ENCODE data around the gene ECM2. TPM values are rescaled to one million over a fixed set of nuclear protein-coding genes. Genes with fewer than 3 reads are reported as not detected.

Gene ECM2
- total RNA-seq, 2 experiments from 2014 or later: not detected

DNA sequence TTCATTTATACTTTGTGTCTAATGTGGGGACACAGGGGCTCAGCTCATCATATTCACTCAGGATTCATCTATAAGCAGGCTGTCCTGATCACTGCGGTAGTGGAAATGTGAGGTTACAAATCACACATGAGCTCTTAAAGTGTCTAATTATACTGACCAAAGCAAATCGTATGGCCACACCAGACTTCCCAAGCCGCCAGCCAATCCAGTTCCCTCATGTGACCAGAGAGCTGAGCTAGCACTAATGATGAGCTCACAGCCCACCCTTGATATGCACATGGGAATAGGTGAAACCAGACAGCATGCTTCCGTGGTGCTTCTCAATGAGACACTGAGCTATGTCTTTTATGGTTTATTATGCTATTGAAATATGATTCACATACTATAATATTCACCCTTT is 17.6 kb downstream of the ECM2 start:
- H3K4me1 Mint-ChIP-seq: no peaks in the 10 kb centered on the region
- H3K9me3 Mint-ChIP-seq: peaks cover 2% of the 10 kb centered on the region
- no peaks in the 10 kb centered on the region for H3K27me3 Mint-ChIP-seq
- POLR2A ChIA-PET: no interaction called here
- H3K4me3 Mint-ChIP-seq: no peak overlapping the region
- no peak overlapping the region for H3K27ac Mint-ChIP-seq
- no peak for ATAC-seq (ENCODE audit: low read depth)
- no peak for DNase-seq
- H3K36me3 Mint-ChIP-seq: peaks cover 2% of the 10 kb centered on the region

DNA sequence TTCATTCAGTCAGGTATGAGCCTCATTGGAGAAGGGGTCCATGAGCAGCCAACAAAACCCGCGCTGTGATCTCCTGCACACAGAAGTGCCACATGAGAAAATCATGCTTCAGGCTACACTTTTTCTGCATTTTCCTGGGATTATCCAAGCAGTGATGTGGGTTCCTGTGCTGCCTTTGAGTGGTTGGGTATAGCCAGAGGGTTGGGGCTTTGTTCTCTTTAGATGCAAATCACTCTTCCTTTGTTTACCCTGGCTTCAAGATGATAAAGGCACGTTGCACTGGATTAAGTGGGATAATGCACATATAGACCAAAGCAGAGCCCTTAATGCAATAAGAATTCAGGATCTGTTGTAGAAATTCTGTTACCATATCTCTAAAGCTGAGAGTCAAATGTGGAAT is 18.7 kb downstream of the ECM2 start:
- Mint-ChIP-seq H3K4me1 (no peaks in the 10 kb centered on the region), H3K27me3 (no peaks in the 10 kb centered on the region), H3K9me3 (peaks cover 2% of the 10 kb centered on the region), H3K36me3 (peaks cover 2% of the 10 kb centered on the region), H3K4me3 (no peak overlapping the region), H3K27ac (no peak overlapping the region)
- POLR2A ChIA-PET: no interaction called here
- DNase-seq (no peak), ATAC-seq (ENCODE audit: low read depth) (no peak)

DNA sequence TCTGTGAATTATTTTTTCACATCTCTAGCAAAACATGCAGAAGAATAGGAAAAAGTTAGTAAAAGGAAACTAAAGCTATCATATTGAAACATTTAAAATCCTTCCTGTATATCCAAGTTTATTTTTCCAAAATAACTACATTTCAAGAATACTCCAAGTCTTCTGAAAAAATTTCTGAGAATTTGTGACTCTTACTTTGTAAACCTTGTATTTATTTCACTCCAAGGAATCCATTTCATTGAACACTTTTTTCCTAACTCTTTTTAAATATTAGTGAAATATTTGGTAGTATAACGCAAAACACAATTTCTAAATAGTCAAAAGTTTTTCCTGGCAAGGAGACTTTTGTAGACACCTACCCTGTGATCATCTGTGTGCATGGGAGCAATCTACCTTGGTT is 19.3 kb downstream of the ECM2 start:
- ATAC-seq (ENCODE audit: low read depth) (no peak), DNase-seq (no peak)
- POLR2A ChIA-PET: no interaction called here
- no peak overlapping the region for H3K27ac Mint-ChIP-seq
- no peak overlapping the region for H3K4me3 Mint-ChIP-seq
- no peaks in the 10 kb centered on the region for H3K4me1 Mint-ChIP-seq
- peaks cover 2% of the 10 kb centered on the region for H3K9me3 Mint-ChIP-seq
- no peaks in the 10 kb centered on the region for H3K27me3 Mint-ChIP-seq
- H3K36me3 Mint-ChIP-seq: peaks cover 2% of the 10 kb centered on the region

DNA sequence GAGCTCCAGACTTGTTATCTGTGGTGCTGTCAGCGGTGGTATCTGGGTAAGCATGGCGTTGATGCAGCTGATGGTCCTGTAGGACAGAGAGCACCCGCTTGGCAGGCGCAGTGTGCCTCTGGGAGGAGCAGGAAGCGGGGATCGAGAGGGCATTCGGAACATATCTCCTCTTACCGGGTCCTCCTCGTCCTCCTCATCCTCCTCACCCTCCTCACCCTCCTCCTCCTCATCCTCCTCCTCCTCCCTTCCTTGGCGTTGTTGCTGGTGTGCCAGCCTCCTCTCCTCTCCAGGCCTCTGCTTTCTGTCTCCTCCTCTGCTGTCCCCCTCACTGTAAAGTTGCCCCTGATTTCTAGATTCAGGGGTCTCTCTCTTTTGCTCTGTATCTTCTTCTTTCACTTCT is 21.2 kb downstream of the ECM2 start:
- POLR2A ChIA-PET: no interaction called here
- Mint-ChIP-seq H3K27ac (no peak overlapping the region), H3K27me3 (no peaks in the 10 kb centered on the region), H3K9me3 (no peaks in the 10 kb centered on the region), H3K36me3 (no peaks in the 10 kb centered on the region), H3K4me3 (no peak overlapping the region), H3K4me1 (peaks cover 4% of the 10 kb centered on the region)
- ATAC-seq (ENCODE audit: low read depth): no peak
- no peak for DNase-seq

DNA sequence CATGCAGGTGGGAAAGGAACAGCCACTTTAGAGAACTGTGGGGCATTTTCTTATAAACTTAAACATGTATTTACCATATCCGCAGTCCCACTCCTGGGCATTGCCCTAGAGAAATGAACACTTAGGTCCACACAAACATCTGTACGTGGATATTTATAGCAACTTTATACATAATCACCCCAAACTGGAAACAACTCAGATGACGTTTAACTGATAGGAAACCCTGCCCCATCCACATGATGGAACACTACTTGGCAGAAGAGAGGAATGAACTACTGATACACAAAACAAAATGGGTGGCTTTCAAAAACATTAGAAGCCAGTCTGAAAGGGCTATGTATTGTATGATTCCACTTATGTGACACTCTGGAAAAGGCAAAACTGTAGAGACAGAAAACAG is 22.4 kb downstream of the ECM2 start:
- no peaks in the 10 kb centered on the region for H3K27me3 Mint-ChIP-seq
- no peak overlapping the region for H3K27ac Mint-ChIP-seq
- H3K4me3 Mint-ChIP-seq: no peak overlapping the region
- no peaks in the 10 kb centered on the region for H3K36me3 Mint-ChIP-seq
- POLR2A ChIA-PET: no interaction called here
- ATAC-seq (ENCODE audit: low read depth) (no peak), DNase-seq (no peak)
- peaks cover 4% of the 10 kb centered on the region for H3K4me1 Mint-ChIP-seq
- no peaks in the 10 kb centered on the region for H3K9me3 Mint-ChIP-seq

DNA sequence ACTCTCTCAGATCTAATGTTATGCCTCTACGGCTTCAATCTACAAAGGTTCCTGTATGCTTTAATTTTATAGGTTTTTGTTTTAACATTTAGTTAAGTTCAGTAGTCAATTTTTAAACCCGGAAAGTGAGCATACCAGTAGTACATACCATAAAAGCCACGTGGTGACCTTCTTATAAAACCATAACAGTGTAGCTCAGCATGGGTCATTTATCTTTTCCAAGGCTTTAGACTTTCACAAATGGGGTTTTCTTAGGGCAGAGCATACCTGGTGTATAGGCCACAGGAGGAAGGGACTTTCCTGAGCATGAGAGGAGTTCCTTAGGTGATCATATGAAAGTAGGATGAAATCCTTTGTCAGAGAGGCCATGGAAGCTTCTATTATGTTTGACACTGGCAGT is 23.2 kb downstream of the ECM2 start:
- Mint-ChIP-seq H3K27ac (no peak overlapping the region), H3K4me3 (no peak overlapping the region)
- no peak for ATAC-seq (ENCODE audit: low read depth)

DNA sequence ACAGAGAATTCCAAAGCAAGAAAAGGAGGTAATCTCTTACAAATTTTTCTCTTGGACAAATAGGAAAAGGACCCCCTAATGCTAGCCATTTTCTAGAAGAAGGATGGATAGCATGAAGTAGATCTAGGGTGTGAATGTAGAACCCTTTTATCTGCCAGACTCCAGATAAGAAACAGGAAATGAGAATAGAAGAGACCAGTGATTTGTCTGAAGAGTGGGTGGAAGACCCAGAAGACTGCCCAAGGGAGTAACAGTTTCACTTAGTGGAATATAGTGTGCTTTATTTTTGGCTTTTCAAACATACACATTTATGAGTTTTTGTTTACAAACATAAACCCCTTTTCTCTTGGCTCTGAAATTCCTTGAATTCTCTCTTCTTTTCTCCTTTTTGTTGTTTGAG is 25.0 kb downstream of the ECM2 start:
- DNase-seq (no peak), ATAC-seq (ENCODE audit: low read depth) (no peak)
- Mint-ChIP-seq H3K36me3 (no peaks in the 10 kb centered on the region), H3K27ac (no peak overlapping the region), H3K9me3 (no peaks in the 10 kb centered on the region), H3K4me3 (no peak overlapping the region), H3K4me1 (peaks cover 11% of the 10 kb centered on the region), H3K27me3 (no peaks in the 10 kb centered on the region)
- POLR2A ChIA-PET: no interaction called here

More for the DNA sequence above, 23.2 kb downstream of the ECM2 start:
- Mint-ChIP-seq H3K36me3 (no peaks in the 10 kb centered on the region), H3K4me1 (peaks cover 6% of the 10 kb centered on the region), H3K27me3 (no peaks in the 10 kb centered on the region), H3K9me3 (no peaks in the 10 kb centered on the region)
- POLR2A ChIA-PET: no interaction called here
- DNase-seq: no peak

DNA sequence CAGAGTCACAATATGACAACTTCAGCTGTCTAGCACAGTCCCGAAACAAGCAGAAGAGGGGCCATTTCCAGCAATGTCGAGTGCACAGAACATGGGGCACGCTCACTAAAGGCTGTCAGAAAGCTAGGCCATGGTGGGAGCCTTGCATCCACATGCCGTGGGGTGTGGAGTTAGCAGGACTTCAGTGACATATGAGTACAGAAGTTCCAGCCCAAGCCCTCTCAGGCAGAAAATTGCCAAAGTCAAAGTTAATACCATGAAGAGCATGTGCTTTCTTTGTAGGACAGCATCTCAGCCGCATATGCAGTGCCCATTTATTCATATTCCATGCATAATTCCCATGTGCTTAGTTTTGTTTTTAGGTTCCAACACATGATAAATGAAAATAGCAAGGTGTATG is 26.7 kb downstream of the ECM2 start:
- no peaks in the 10 kb centered on the region for H3K9me3 Mint-ChIP-seq
- ATAC-seq (ENCODE audit: low read depth) (no peak), DNase-seq (no peak)
- no peaks in the 10 kb centered on the region for H3K27me3 Mint-ChIP-seq
- H3K4me3 Mint-ChIP-seq: no peak overlapping the region
- H3K4me1 Mint-ChIP-seq: peaks cover 11% of the 10 kb centered on the region
- H3K36me3 Mint-ChIP-seq: no peaks in the 10 kb centered on the region
- H3K27ac Mint-ChIP-seq: no peak overlapping the region
- POLR2A ChIA-PET: no interaction called here

DNA sequence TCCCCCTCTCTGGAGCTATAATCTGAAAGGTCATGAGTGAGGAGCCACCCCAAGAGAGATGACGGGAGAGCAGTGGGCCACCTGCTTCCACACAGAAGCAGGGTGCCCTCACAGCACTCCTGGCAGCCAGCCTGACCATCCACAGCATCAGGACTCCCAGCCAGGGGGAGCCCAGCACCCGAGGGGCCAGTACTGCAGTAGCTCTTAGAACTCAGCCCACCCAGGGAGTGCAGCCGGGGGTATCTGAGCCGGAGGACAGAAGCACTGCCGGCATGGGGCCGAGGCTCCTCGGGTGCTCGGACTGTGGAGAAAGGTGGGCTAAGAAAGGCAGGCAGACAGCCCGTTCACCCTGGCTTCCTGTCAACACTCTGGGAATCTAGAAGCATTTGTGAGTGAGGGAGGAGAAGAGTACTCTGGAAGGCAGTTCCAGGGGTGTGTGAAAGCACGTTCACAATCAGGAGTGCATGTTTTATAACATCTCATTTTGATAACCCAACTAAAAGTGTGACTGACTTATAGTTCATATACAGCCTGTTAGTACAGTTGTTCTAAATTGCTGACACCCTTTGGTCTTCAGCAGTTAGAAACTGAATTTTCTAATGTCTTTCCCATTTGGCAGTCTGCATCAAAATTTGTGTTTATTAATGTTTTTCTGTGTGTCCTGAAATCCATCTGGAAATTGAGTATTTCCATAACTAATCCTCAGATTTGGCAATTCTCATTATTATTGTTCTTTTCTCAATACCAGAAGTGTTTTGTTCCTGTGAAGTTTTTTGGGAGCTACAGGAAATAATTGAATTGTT is 27.6 kb downstream of the ECM2 start:
- Mint-ChIP-seq H3K27ac (no peak overlapping the region), H3K9me3 (no peaks in the 10 kb centered on the region), H3K36me3 (no peaks in the 10 kb centered on the region), H3K4me1 (peaks cover 11% of the 10 kb centered on the region), H3K4me3 (no peak overlapping the region), H3K27me3 (no peaks in the 10 kb centered on the region)
- ATAC-seq (ENCODE audit: low read depth) (no peak), DNase-seq (no peak)
- POLR2A ChIA-PET: no interaction called here

DNA sequence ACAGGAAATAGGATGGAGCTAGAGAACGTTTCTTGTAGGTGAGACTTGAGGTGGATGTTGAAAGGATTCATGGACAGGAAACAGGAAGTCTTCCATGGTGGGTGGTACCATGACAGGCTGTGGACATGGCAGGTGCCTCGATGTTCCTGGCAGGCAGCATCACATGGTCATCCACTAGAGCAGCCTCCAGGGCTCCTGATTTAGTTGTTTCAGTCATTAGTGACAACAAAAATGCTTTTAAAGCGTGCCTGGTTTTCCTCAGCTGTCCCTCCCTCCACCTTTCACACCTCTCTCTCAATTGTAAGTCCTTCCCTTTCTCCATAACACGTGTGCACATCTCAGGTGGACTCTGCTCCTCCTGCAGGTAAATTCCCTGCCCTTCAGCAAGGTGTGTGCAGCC is 28.3 kb downstream of the ECM2 start:
- no peaks in the 10 kb centered on the region for H3K27me3 Mint-ChIP-seq
- H3K27ac Mint-ChIP-seq: no peak overlapping the region
- peaks cover 11% of the 10 kb centered on the region for H3K4me1 Mint-ChIP-seq
- ATAC-seq (ENCODE audit: low read depth) (no peak), DNase-seq (no peak)
- no peaks in the 10 kb centered on the region for H3K36me3 Mint-ChIP-seq
- no peak overlapping the region for H3K4me3 Mint-ChIP-seq
- POLR2A ChIA-PET: no interaction called here
- H3K9me3 Mint-ChIP-seq: no peaks in the 10 kb centered on the region

DNA sequence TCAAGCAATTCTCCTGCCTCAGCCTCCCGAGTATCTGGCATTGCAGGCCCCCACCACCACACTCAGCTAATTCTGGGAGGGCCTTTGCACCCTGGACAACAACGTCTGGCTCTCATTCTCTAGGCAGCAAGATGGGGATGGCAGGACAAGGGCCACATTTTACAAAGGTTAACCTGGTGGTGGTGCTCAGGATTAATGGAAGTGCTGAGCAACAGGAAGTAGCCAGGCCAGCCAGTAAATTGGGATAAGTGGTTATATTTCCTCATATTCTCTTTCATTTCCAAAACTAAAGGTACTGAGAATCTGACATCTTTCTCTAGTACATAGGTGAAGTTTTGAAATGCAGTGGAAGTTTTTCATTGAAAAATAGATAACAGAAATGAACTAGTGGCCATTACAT is 28.8 kb downstream of the ECM2 start:
- H3K27me3 Mint-ChIP-seq: no peaks in the 10 kb centered on the region

DNA sequence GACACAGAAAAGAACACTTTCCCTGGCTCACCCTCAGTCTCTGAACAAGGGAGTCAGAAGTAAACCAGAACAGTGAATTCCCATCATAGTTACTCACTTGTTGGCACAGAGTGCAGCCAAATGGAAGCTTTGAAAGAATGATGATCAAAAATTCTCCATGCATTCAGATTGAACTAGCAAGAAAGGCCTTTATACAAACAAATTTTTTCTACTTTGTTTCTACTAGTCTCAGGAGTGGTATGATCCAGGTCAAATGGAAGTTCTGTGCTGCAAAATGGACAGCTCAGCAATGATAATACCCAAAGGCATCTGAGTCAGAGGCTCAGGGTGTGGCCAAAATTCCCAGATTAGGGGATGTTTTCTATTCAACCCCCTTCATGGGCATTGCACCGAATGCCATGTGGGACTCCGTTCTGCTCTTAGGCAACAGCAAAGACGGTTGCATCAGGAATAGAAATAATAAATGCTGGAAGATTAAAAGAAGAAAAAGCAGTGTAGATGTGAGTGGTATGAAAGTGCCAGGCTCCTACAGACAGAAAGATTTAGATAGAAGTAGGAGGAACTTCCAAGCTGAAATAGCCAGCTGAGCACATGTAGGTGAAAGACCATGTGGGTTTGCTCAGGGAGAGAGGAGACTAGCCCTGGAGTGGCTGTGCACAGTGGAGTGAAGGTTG is 29.5 kb downstream of the ECM2 start:
- no peaks in the 10 kb centered on the region for H3K27me3 Mint-ChIP-seq
- POLR2A ChIA-PET: no interaction called here
- H3K27ac Mint-ChIP-seq: no peak overlapping the region
- no peak for DNase-seq
- no peak overlapping the region for H3K4me3 Mint-ChIP-seq
- no peaks in the 10 kb centered on the region for H3K36me3 Mint-ChIP-seq
- no peak for ATAC-seq (ENCODE audit: low read depth)
- H3K9me3 Mint-ChIP-seq: no peaks in the 10 kb centered on the region
- H3K4me1 Mint-ChIP-seq: peaks cover 11% of the 10 kb centered on the region

More for the DNA sequence above, 28.8 kb downstream of the ECM2 start:
- DNase-seq (no peak), ATAC-seq (ENCODE audit: low read depth) (no peak)
- H3K36me3 Mint-ChIP-seq: no peaks in the 10 kb centered on the region
- H3K27ac Mint-ChIP-seq: no peak overlapping the region
- no peaks in the 10 kb centered on the region for H3K9me3 Mint-ChIP-seq
- POLR2A ChIA-PET: no interaction called here
- no peak overlapping the region for H3K4me3 Mint-ChIP-seq
- peaks cover 11% of the 10 kb centered on the region for H3K4me1 Mint-ChIP-seq

DNA sequence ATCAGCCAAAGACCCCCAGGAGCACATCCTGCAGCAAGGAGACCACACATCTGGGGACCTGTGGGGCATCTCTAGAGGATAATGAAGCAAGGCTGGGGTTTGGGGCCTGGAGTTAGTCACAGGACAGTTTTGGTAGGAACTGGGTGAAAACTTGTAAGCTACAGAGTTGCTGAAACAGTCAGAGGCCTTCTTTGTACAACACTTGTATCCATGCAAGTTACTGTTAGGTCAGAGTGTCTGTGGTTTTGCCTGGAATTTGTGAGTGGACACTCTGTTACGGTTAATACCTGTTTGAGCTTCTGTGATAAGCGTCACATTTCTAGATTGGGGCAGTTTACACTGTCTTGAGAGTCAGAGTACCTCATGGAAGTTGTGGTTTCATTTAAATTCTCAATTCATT is 30.9 kb downstream of the ECM2 start:
- no peaks in the 10 kb centered on the region for H3K9me3 Mint-ChIP-seq

DNA sequence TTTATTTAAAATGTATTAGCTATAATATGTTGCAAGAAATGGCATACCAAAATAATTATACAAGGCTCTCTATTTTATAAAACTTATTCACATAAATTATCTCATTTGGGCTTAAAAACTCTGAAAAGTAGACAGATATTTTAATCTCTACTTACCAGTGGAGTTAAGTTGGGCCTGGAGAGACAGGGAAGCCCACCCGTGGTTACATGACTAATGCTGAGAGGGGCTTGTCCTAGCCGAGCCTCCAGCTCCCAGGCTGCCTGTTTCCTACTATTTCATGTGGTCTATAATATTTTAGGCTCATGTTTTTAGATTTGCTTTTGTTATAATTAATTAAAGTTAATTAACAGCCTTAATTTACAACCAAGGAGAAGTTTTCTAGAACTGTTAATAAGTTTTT is 32.6 kb downstream of the ECM2 start:
- Mint-ChIP-seq H3K4me3 (no peak overlapping the region), H3K27me3 (no peaks in the 10 kb centered on the region), H3K9me3 (no peaks in the 10 kb centered on the region), H3K36me3 (no peaks in the 10 kb centered on the region), H3K27ac (no peak overlapping the region), H3K4me1 (peaks cover 7% of the 10 kb centered on the region)
- DNase-seq (no peak), ATAC-seq (ENCODE audit: low read depth) (no peak)
- POLR2A ChIA-PET: no interaction called here

More for the DNA sequence above, 30.9 kb downstream of the ECM2 start:
- no peak overlapping the region for H3K4me3 Mint-ChIP-seq
- no peak overlapping the region for H3K27ac Mint-ChIP-seq
- H3K36me3 Mint-ChIP-seq: no peaks in the 10 kb centered on the region
- POLR2A ChIA-PET: no interaction called here
- no peak for ATAC-seq (ENCODE audit: low read depth)
- H3K27me3 Mint-ChIP-seq: no peaks in the 10 kb centered on the region
- DNase-seq: no peak
- peaks cover 7% of the 10 kb centered on the region for H3K4me1 Mint-ChIP-seq
